Uterus (tissue), 4 donors: ENCODE results near the gene IL17B. TPM values are rescaled to one million over a fixed set of nuclear protein-coding genes. Genes with fewer than 3 reads are reported as not detected.
A peak's percentile ranks its signal among the peaks of the same experiment; 100 is the strongest.

Experiments used
- DNase-seq, 2 donors: peaks; one replicate each; pipeline ENCODE4 v3.0.0-alpha.2; 2019 to 2020
- H3K27ac ChIP-seq, 2 donors: fragments of 200-600 bp; sonication (generic); 1 replicate in 1 of 2; 2 replicates in 1 of 2; pipeline ENCODE4 v1.5.1; 2016 to 2018
- H3K27me3 ChIP-seq, 2 donors: fragments of 200-600 bp; sonication (generic); one replicate each; pipeline ENCODE4 v1.5.1; 2018 to 2019; ENCODE audit warnings: control low read depth in 1 of 2
- H3K36me3 ChIP-seq, 2 donors: fragments of 200-600 bp; sonication (generic); one replicate each; pipeline ENCODE4 v1.5.1; 2019; ENCODE audit warnings: control low read depth in 1 of 2
- H3K4me1 ChIP-seq, 2 donors: fragments of 200-600 bp; sonication (generic); one replicate each; pipeline ENCODE4 v1.5.1; 2018 to 2019; ENCODE audit warnings: control low read depth in 1 of 2
- H3K4me3 ChIP-seq, 2 donors: fragments of 200-600 bp; sonication (generic); 1 replicate in 1 of 2; 2 replicates in 1 of 2; pipeline ENCODE4 v1.5.1; 2018 to 2019; ENCODE audit warnings: mild to moderate bottlenecking in 1 of 2
- H3K9me3 ChIP-seq, 2 donors: fragments of 200-600 bp; sonication (generic); one replicate each; pipeline ENCODE4 v1.5.1; 2019; ENCODE audit warnings: control low read depth in 1 of 2
- POLR2A ChIP-seq, 2 donors: fragments of 450-650 bp; IDR thresholded peaks; one replicate each; pipeline ENCODE4 v1.6.1; 2016; ENCODE audit warnings: antibody characterized with exemption in 2 of 2, mild to moderate bottlenecking in 1 of 2, moderate library complexity in 1 of 2
- intact Hi-C: fragments of 100-400 bp; cut with DNase I; formaldehyde crosslinking; loops from one replicate; pipeline ENCODE4 v1.15.1; 2023; ENCODE audit warnings: low total_unique reads
- total RNA-seq, 4 donors: library from RNA; depleted of rRNA in 3 of 4; stranded (reverse); fragments of >200 nt in 3 of 4; gene quantifications; one replicate each; pipeline versions ENCODE4 v1.1.0 to v1.2.4, GENCODE V29; 2014 to 2023
- TF ChIP-seq, protein P1 (sequence below), 4 experiments: fragments of 200-600 bp in 2 of 4; fragments of 450-650 bp in 2 of 4; sonication (generic) in 2 of 4; IDR thresholded peaks; one replicate each; pipeline ENCODE4 v1.5.1; 2016 to 2019; ENCODE audit warnings: antibody characterized with exemption in 4 of 4, mild to moderate bottlenecking in 2 of 4, moderate library complexity in 1 of 4
- donor health status: DM: yes; HTN: yes; CAD: no.

Gene IL17B
- total RNA-seq, 4 donors from 2014 or later = 1.6 to 2.3 TPM; not detected in 2

DNA sequence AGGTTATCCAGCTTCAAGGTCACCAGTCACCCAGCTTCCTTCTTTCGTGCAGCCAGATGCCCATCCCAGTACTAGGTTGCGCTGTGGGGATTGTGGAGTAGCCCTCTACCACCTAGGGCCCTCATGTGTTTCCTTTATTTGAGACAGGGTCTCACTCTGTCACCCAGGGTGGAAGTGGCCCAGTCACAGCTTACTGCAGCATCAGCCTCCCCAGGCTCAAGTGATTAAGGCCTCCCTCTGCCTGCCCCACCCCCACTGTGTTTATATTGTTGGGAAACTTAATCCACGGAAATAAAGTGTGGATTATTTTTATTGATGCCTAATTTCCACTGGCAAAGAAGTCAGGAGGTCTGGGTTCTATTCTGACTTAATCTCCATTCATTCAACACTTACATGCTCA lies 4.3 kb downstream of the IL17B start:
- H3K27me3 ChIP-seq = no peaks in the 10 kb centered on the region

DNA sequence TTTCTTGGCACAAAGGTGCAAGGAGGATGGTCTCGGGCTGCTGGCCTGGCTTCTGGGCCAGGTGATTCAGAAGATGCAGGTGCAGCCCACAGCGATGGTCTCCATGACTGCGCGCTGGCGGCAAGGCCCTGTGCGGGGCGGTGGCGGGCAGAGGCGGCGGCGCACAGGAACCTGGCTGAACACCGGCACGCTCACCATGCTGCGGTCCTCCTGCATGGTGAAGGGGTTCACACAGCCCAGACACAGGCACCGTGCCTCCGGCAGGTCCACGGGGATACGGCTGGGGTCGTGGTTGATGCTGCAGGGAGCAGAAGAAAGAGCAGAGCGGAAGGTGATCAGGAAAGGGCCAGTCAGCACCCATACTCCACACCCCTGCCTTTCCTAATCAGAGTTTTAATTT lies 4.8 kb downstream of the IL17B start:
- intact Hi-C loops = no loop called here
- H3K9me3 ChIP-seq = no peaks in the 10 kb centered on the region
- no peaks in the 10 kb centered on the region for H3K36me3 ChIP-seq
- H3K27me3 ChIP-seq = no peaks in the 10 kb centered on the region
- H3K4me1 ChIP-seq = no peaks in the 10 kb centered on the region
- no peak overlapping the region for H3K27ac ChIP-seq
- peak in 1 of 2 donors; percentile 14 for DNase-seq
- no peak overlapping the region for H3K4me3 ChIP-seq
- no peak for TF ChIP-seq POLR2A (IDR thresholded peaks at IDR 0.05)
- TF ChIP-seq, protein P1, sequence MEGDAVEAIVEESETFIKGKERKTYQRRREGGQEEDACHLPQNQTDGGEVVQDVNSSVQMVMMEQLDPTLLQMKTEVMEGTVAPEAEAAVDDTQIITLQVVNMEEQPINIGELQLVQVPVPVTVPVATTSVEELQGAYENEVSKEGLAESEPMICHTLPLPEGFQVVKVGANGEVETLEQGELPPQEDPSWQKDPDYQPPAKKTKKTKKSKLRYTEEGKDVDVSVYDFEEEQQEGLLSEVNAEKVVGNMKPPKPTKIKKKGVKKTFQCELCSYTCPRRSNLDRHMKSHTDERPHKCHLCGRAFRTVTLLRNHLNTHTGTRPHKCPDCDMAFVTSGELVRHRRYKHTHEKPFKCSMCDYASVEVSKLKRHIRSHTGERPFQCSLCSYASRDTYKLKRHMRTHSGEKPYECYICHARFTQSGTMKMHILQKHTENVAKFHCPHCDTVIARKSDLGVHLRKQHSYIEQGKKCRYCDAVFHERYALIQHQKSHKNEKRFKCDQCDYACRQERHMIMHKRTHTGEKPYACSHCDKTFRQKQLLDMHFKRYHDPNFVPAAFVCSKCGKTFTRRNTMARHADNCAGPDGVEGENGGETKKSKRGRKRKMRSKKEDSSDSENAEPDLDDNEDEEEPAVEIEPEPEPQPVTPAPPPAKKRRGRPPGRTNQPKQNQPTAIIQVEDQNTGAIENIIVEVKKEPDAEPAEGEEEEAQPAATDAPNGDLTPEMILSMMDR (IDR thresholded peaks at IDR 0.05) = no peak

More for the DNA sequence above, 4.3 kb downstream of the IL17B start:
- Histone ChIP-seq H3K36me3 (no peaks in the 10 kb centered on the region), H3K27ac (no peak overlapping the region), H3K4me3 (no peak overlapping the region), H3K4me1 (no peaks in the 10 kb centered on the region), H3K9me3 (no peaks in the 10 kb centered on the region)
- TF ChIP-seq, protein P1 (IDR thresholded peaks at IDR 0.05) = no peak
- no peak for TF ChIP-seq POLR2A (IDR thresholded peaks at IDR 0.05)
- intact Hi-C loops = no loop called here
- no peak for DNase-seq

DNA sequence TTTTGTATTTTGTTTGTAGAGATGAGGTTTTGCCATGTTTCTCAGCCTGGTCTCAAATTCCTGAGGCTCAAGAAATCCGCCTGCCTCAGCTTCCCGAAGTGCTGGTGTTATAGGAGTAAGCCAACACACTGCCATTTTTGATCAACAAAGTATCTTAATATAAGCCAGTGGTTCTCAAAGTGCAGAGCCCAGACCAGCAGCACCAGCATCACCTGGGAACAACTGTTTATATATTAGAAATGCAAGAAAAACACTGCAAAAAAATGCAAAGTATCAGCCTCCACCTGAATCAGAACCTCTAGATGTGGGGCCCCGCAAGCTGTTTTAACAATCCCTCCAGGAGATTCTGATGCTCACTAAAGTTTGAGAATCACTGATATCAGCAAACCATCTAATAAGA lies 6.2 kb downstream of the IL17B start:
- Histone ChIP-seq H3K27me3 (no peaks in the 10 kb centered on the region), H3K36me3 (no peaks in the 10 kb centered on the region), H3K27ac (peak overlapping the region in 1 of 2 donors; percentile 72), H3K9me3 (no peaks in the 10 kb centered on the region), H3K4me1 (no peaks in the 10 kb centered on the region), H3K4me3 (no peak overlapping the region)
- no peak for TF ChIP-seq POLR2A (IDR thresholded peaks at IDR 0.05)
- TF ChIP-seq, protein P1 (IDR thresholded peaks at IDR 0.05) = no peak
- DNase-seq = no peak
- intact Hi-C loops = no loop called here

DNA sequence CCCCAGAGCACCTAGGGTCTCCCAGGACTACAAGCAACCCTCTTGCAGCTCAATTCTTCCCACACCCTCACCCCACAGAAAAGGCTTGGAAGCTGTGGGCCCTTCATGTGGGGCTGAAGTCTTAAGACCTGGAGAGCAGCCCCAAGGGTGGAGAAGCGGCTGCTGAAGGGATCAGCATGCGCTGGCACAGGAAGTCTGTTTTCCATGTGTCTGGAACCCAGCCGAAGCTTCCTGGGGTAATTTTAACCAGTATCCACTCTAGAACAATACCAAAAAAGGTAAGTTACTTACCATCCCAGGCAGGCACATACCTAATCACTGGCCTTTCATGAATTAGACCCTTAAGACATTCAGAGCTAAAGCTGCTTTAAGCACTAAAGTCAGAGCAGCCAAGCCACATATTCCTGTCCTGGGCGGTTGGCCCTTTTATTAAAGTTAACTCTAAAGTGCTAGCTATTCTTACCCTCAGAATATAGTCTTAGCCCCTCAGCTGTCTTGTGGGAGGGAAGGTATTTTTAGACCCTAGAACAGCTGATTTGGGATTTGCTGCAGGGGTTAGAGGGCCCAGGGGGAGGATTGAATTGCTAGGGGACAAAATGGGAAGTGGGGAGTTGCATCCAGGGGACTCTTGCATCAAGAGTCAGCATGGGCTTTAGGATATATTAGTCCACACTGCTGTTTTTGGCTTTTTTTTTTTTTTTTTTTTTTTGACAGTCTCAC lies 6.9 kb downstream of the IL17B start:
- peak in 1 of 2 donors; percentile 49 for DNase-seq
- Histone ChIP-seq H3K4me3 (no peak overlapping the region), H3K36me3 (no peaks in the 10 kb centered on the region), H3K9me3 (no peaks in the 10 kb centered on the region), H3K4me1 (no peaks in the 10 kb centered on the region), H3K27ac (peak overlapping the region; percentile 36 to 72), H3K27me3 (no peaks in the 10 kb centered on the region)
- TF ChIP-seq, protein P1 (IDR thresholded peaks at IDR 0.05) = no peak
- no peak for TF ChIP-seq POLR2A (IDR thresholded peaks at IDR 0.05)
- intact Hi-C loops = no loop called here

DNA sequence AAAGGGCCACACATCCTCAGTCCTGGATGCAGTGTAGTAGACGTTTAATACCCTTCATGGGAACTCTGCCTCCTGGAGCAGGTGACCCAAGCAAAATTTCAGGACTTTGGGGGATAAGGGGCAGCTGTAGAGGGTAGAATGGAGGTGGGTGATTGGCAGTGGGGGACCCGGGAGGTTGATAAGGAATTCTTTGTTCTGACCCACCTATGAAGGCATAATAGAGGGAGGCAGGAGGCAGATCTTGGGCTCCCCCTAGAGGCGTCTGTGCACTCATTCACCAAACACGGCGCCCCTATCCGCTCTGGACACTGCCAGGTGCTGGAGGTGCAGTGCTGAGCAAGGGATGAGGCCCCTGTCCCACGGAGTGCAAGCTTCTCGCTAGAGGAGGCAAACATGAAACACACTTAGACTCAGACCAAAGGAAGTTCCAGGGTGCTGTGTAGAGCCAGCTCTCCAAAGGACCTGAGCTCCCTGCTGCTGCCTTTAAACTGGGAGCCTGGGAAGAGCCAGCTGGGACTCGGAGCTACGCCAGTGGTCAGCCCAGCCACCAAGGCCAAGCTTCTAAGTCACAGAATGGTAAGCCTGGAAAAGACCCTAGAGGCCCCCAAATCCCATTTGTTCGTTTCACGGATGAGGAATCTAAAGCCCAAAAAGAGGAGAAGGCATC lies 7.7 kb downstream of the IL17B start:
- intact Hi-C loops = no loop called here
- no peak overlapping the region for H3K4me3 ChIP-seq

More for the DNA sequence above, 7.7 kb downstream of the IL17B start:
- DNase-seq = peak; percentile 50 to 61
- Histone ChIP-seq H3K9me3 (no peaks in the 10 kb centered on the region), H3K4me1 (no peaks in the 10 kb centered on the region), H3K27me3 (no peaks in the 10 kb centered on the region), H3K36me3 (no peaks in the 10 kb centered on the region), H3K27ac (peak overlapping the region; percentile 36 to 72)
- TF ChIP-seq, protein P1 (IDR thresholded peaks at IDR 0.05) = peak; percentile 52 to 71 (median 63)
- no peak for TF ChIP-seq POLR2A (IDR thresholded peaks at IDR 0.05)
